Astrocyte (in vitro differentiated cells and primary cell): Measurements from ENCODE around the gene NOS1.

ENCODE experiments used
- CTCF ChIP-seq: IDR thresholded peaks from 2 replicates; pipeline ENCODE4 v1.5.1; 2011; ENCODE audit warnings: low read depth, mild to moderate bottlenecking, inconsistent platforms, low read length, moderate library complexity; ENCODE audit not compliant: insufficient read depth
- EZH2 ChIP-seq: IDR thresholded peaks from 2 replicates; pipeline ENCODE4 v1.6.1; 2012; ENCODE audit warnings: mild to moderate bottlenecking, low read length, inconsistent platforms; ENCODE audit not compliant: insufficient read depth

GRCh38 chr12:117180758-117181467 lies 180.5 kb downstream of the NOS1 start:
- no peak for TF ChIP-seq CTCF
- TF ChIP-seq EZH2, result no peak
